SU-DHL-6 (cell line): ENCODE data around the gene SLC38A10.

ENCODE experiments used
- H2AFZ ChIP-seq: fragments of 200-600 bp; sonication (generic); 2 replicates; pipeline ENCODE4 v1.6.1; 2014; ENCODE audit warnings: low read depth, mild to moderate bottlenecking, moderate library complexity, mixed read lengths, antibody characterized with exemption, low read length; ENCODE audit not compliant: severe bottlenecking
- H3F3A ChIP-seq: fragments of 200-600 bp; shearing (Covaris generic); 2 replicates; pipeline ENCODE4 v1.6.0; 2016; ENCODE audit warnings: antibody characterized with exemption, mild to moderate bottlenecking; ENCODE audit not compliant: insufficient read depth
- H3K27ac ChIP-seq: fragments of 200-600 bp; sonication (generic); 2 replicates; pipeline ENCODE4 v1.5.1; 2016; ENCODE audit warnings: low read depth, mild to moderate bottlenecking, low read length, moderate library complexity, mixed read lengths
- H3K27me3 ChIP-seq: fragments of 200-600 bp; sonication (generic), shearing (Covaris generic); 2 replicates; pipeline ENCODE4 v1.6.0; 2014; ENCODE audit warnings: mild to moderate bottlenecking, low read length
- H3K36me3 ChIP-seq: fragments of 200-600 bp; sonication (generic); 2 replicates; pipeline ENCODE4 v1.6.1; 2014; ENCODE audit warnings: mild to moderate bottlenecking, low read length, mixed read lengths
- H3K4me2 ChIP-seq: fragments of 300-600, 200-600 bp; shearing (Covaris generic), sonication (generic); 2 replicates; pipeline ENCODE4 v1.6.0; 2014; ENCODE audit warnings: low read length, low read depth, mild to moderate bottlenecking; ENCODE audit not compliant: poor library complexity, severe bottlenecking
- H3K4me3 ChIP-seq: fragments of 200-600 bp; sonication (generic); 2 replicates; pipeline ENCODE4 v1.5.1; 2014; ENCODE audit warnings: antibody characterized with exemption, low read length, mild to moderate bottlenecking, mixed read lengths; ENCODE audit not compliant: insufficient read depth, poor library complexity, severe bottlenecking
- H3K79me2 ChIP-seq: fragments of 200-600 bp; sonication (generic); 2 replicates; pipeline ENCODE4 v1.6.1; 2014; ENCODE audit warnings: mild to moderate bottlenecking, low read length, moderate library complexity; ENCODE audit not compliant: insufficient read depth
- H3K9ac ChIP-seq: fragments of 200-600 bp; sonication (generic); 2 replicates; pipeline ENCODE4 v1.7.0; 2014; ENCODE audit warnings: mild to moderate bottlenecking, low read length
- H3K9me2 ChIP-seq: fragments of 200-600 bp; sonication (generic); replicated peaks from 2 replicates; pipeline ENCODE4 v1.6.1; 2014; ENCODE audit warnings: low read length; ENCODE audit not compliant: insufficient read depth
- H3K9me3 ChIP-seq: fragments of 200-600 bp; sonication (generic); 2 replicates; pipeline ENCODE4 v1.6.1; 2014; ENCODE audit warnings: low read length, mixed read lengths; ENCODE audit not compliant: insufficient read depth
- H4K20me1 ChIP-seq: fragments of 200-600 bp; sonication (generic); 2 replicates; pipeline ENCODE4 v1.6.1; 2014; ENCODE audit warnings: low read depth, mild to moderate bottlenecking, antibody characterized with exemption, low read length, moderate library complexity, mixed read lengths
- EZH2phosphoT487 ChIP-seq: fragments of 200-600 bp; sonication (generic), shearing (Covaris generic); conservative IDR thresholded peaks from 2 replicates; pipeline ENCODE4 v1.6.1; 2018; ENCODE audit warnings: mild to moderate bottlenecking, antibody characterized with exemption, low read length, moderate library complexity, mixed read lengths
- TF ChIP-seq, protein P1 (sequence below): fragments of 200-600 bp; sonication (generic); IDR thresholded peaks from one replicate; pipeline ENCODE4 v1.5.1; 2017; ENCODE audit warnings: antibody characterized with exemption, mild to moderate bottlenecking, low read length, moderate library complexity; ENCODE audit not compliant: insufficient read depth, poor library complexity, severe bottlenecking

SLC38A10 gene

DNA sequence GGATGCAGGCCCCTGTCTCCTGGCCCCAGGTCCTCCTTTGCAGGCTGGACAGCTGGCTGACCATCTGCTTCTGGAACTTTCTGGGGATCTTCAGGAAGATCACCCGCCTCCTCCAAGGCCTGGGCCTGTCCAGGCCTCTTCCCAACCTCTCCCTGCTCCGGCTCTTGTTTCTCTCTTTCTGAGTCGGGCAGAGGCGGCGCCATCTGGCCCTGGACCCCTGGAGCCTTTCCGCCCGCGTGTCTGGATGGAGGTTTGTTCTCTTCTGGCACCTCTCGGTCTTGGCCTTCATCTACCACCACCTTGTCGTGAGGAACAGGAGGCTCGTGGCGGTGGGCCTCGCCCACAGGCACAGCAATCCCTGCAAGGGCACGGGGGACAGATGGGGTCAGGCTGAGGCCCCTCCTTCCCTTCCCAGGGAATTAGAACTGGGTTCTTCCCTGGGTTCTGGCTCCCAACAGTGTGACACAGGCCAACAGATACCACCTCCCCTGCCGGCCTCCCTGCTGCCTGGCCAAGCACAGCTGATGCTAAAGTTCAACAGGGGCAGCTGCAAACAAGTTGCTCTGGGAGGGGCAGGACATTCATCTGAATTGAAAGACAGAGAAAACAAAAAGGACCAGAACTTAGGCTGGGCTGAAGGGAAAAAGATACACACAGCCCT is 42.7 kb downstream of the SLC38A10 start:
- H3K4me2 ChIP-seq = no peak overlapping the region

DNA sequence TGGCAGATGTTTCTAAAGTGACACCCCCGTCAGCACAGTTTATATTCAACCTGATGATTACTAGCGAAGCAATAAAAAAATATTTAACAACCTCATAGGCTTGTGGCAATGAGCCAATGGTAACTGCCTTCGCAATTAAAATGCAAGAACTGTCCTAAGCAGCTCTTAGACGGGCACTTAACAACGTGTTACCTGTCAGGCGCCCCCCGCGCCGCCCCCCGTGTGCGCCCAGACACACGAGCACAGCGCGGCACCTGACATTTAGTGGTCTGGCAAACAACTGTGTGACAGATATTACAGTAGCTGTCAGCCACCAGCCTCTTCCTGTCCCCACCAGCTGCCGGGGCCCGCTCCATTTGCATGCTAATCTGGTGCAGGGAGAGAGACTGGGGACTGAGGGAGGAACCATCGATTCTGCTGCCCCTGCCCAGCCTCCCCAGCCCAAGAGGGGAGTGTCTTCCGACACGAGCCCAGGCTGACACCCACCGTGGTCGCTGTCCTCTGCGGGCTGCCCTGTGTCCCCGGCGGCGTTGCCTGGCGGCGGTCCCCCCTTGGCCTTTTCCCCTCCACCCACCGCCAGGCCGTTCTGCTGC is 43.3 kb downstream of the SLC38A10 start:
- no peaks in the 10 kb centered on the region for H4K20me1 ChIP-seq
- H3K9ac ChIP-seq = no peak overlapping the region
- no peak overlapping the region for H3K4me3 ChIP-seq
- H3F3A ChIP-seq = no peaks in the 10 kb centered on the region
- H3K4me2 ChIP-seq = no peak overlapping the region
- no peaks in the 10 kb centered on the region for H3K9me3 ChIP-seq
- H2AFZ ChIP-seq = no peak overlapping the region
- H3K27me3 ChIP-seq = no peaks in the 10 kb centered on the region
- no peaks in the 10 kb centered on the region for H3K36me3 ChIP-seq
- no peaks in the 10 kb centered on the region for H3K79me2 ChIP-seq
- H3K9me2 ChIP-seq = no peaks in the 10 kb centered on the region
- no peak overlapping the region for H3K27ac ChIP-seq
- no peak for TF ChIP-seq EZH2phosphoT487
- TF ChIP-seq, protein P1, sequence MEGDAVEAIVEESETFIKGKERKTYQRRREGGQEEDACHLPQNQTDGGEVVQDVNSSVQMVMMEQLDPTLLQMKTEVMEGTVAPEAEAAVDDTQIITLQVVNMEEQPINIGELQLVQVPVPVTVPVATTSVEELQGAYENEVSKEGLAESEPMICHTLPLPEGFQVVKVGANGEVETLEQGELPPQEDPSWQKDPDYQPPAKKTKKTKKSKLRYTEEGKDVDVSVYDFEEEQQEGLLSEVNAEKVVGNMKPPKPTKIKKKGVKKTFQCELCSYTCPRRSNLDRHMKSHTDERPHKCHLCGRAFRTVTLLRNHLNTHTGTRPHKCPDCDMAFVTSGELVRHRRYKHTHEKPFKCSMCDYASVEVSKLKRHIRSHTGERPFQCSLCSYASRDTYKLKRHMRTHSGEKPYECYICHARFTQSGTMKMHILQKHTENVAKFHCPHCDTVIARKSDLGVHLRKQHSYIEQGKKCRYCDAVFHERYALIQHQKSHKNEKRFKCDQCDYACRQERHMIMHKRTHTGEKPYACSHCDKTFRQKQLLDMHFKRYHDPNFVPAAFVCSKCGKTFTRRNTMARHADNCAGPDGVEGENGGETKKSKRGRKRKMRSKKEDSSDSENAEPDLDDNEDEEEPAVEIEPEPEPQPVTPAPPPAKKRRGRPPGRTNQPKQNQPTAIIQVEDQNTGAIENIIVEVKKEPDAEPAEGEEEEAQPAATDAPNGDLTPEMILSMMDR = no peak

More for the DNA sequence above, 42.7 kb downstream of the SLC38A10 start:
- Histone ChIP-seq H3K9me3 (no peaks in the 10 kb centered on the region), H3K27me3 (no peaks in the 10 kb centered on the region), H4K20me1 (no peaks in the 10 kb centered on the region), H3K9ac (no peak overlapping the region), H3F3A (no peaks in the 10 kb centered on the region), H3K4me3 (no peak overlapping the region), H3K27ac (no peak overlapping the region), H2AFZ (no peak overlapping the region), H3K36me3 (no peaks in the 10 kb centered on the region), H3K79me2 (no peaks in the 10 kb centered on the region), H3K9me2 (no peaks in the 10 kb centered on the region)
- no peak for TF ChIP-seq EZH2phosphoT487
- TF ChIP-seq, protein P1 = no peak

DNA sequence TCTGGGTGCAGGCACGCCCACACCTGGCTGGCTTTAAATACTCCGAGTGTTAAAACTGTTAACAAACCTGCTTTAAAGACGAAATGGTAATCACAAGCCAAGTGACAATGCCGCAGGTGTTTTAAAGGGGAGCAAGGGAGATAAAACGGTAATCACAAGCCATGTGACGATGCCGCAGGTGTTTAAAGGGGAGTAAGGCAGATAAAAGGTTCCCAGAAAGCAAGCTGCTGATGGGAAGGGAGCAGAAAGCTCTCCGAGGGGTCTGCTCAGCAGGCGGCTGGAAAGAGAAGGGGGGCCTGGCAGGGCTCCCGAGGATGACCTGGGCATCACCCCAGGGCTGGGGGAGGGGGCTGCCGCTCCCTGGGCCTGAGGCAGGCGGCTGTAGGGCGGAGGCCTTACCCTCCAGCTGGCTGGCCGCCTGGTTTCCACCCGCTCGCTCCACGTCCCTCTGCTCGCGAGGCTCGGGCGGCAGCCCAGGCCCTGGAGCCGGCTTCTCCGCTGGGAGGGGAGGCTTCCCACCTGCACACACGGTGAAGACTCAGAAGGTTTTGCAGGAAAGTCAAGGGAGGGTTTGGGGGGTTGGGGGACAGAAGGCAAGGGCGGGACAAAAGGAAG is 43.9 kb downstream of the SLC38A10 start:
- Histone ChIP-seq H3K4me2 (no peak overlapping the region), H3K9ac (no peak overlapping the region), H3F3A (no peaks in the 10 kb centered on the region), H3K27ac (no peak overlapping the region), H3K36me3 (no peaks in the 10 kb centered on the region), H4K20me1 (no peaks in the 10 kb centered on the region), H2AFZ (no peak overlapping the region), H3K79me2 (no peaks in the 10 kb centered on the region), H3K4me3 (no peak overlapping the region), H3K9me3 (no peaks in the 10 kb centered on the region), H3K9me2 (no peaks in the 10 kb centered on the region), H3K27me3 (no peaks in the 10 kb centered on the region)
- no peak for TF ChIP-seq EZH2phosphoT487
- TF ChIP-seq, protein P1 = no peak
